ENCODE results near the gene IPO7. TPM values are rescaled to one million over a fixed set of nuclear protein-coding genes. Genes with fewer than 3 reads are reported as not detected.

IPO7 gene
- total RNA-seq, 2 experiments from 2014 or later: 155 to 181 TPM

DNA sequence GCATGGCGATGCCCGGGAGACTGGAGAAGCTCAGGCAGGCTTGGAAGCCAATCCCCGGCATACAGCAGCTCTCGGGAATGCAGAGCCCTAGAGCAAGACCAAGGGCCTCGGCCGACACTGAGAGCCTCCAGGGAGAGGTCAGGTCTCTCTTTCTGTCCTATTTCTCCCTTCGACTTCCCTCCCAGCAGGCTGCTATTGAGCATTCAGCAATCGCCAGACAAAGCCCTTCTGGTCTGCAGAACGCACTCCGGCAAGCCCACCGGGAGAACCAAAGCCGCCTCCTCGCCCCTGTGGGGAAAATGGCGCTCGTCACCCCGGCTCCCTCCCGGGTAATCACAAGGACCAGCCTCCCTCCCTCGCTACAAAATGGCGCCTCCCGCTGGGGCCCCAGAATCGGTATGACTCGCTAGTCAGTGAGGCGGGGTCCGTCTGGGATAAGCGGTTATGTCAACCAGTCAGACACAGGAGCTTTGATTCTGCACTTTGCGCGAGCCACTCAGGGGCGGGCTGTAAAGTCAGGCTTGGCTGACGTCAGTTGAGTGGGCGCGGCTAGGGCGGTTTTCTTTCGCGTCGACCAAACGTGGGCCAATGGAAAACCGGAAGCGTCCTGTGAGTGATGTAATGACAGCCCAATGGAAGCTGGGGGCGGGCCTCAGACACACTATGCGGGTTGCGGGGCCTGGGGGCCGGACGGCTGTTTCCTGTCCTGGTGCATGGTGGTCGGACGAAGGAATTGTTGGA lies 76.0 kb downstream of the IPO7 start, which contains the start of gene ZNF143:
Gene ZNF143 (plus strand): TSS at position 691 of the 741 bp plus-strand sequence. CDS start 10,297 bp downstream, outside the sequence.
- no peaks in the 10 kb centered on the region for H3K9me3 Mint-ChIP-seq (ENCODE audit: low read depth)

GRCh38 chr11:9461063-9461759 lies 76.8 kb downstream of the IPO7 start:
- intact Hi-C loops (cut with DNase I, micrococcal nuclease): loop anchor here (1.0 to 10.0 kb wide), 13 partner anchors 97 to 1348 kb away; partner anchors contain the start of genes ADM (in 1 of the 2), AKIP1 (in 1 of the 2), CTR9 (in 1 of the 2) and DENND5A (in 1 of the 2)
- POLR2A ChIA-PET: interaction anchor here (0.5 to 2.6 kb wide), 18 partner anchors 18 to 934 kb away, joined by 3 to 16 read pairs (median 4); partner anchors contain the start of genes IPO7 and WEE1
- H3K9me3 Mint-ChIP-seq (ENCODE audit: low read depth): no peaks in the 10 kb centered on the region

More for the DNA sequence above, 76.0 kb downstream of the IPO7 start, which contains the start of gene ZNF143:
- peaks cover 14% of the 10 kb centered on the region for H3K36me3 Mint-ChIP-seq (ENCODE audit: low read depth)
- ChIA-PET POLR2A (interaction anchor here (0.5 to 2.6 kb wide), 18 partner anchors 19 to 1348 kb away, joined by 3 to 16 read pairs (median 3); partner anchors contain the start of genes EIF4G2, IPO7 and WEE1), CTCF (interaction anchor here (0.7 to 1.9 kb wide), 9 partner anchors 11 to 294 kb away, joined by 3 to 6 read pairs (median 3); no protein-coding TSS in a partner anchor)
- H3K27me3 Mint-ChIP-seq: no peaks in the 10 kb centered on the region
- ATAC-seq: peak; percentile 93
- H3K4me3 Mint-ChIP-seq: peak within 1 kb of the TSS; percentile 93
- DNase-seq: peak; percentile 100
- intact Hi-C loops (cut with DNase I, micrococcal nuclease): loop anchor here (1.0 to 10.0 kb wide), 21 partner anchors 76 to 1348 kb away; partner anchors contain the start of genes AKIP1 (in 2 of the 2), IPO7 (in 2 of the 2), TMEM41B (in 2 of the 2) and WEE1 (in 2 of the 2)
- peak within 1 kb of the TSS; percentile 99 for H3K27ac Mint-ChIP-seq
- H3K4me1 Mint-ChIP-seq: peaks cover 24% of the 10 kb centered on the region

DNA sequence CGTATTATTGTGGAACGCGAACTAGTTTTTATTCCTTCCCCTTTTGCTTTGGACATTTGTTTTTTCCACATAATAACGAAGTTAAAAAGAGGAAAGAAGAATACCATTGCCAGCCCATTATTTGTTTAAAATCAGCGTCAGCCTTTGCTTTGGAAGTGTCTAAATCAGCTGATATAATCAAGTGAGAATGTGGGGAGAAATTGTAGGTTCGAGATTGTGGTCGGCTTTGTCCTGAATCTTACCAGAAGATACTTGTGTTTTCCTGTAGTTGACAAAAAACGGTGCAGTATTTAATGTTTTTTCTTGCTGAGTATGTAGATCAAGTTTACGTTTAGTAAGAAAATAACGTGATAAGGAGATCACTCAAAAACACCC lies 77.3 kb downstream of the IPO7 start:
- intact Hi-C loops (cut with DNase I, micrococcal nuclease): loop anchor here (1.0 to 10.0 kb wide), 13 partner anchors 97 to 1347 kb away; partner anchors contain the start of genes ADM (in 1 of the 2), AKIP1 (in 1 of the 2), CTR9 (in 1 of the 2) and DENND5A (in 1 of the 2)
- peaks cover 27% of the 10 kb centered on the region for H3K4me1 Mint-ChIP-seq
- no peaks in the 10 kb centered on the region for H3K9me3 Mint-ChIP-seq (ENCODE audit: low read depth)
- ChIA-PET POLR2A (interaction anchor here (0.6 to 2.6 kb wide), 6 partner anchors 29 to 198 kb away, joined by 3 to 15 read pairs (median 4); partner anchors contain the start of gene IPO7), CTCF (interaction anchor here (1.0 to 1.6 kb wide), 2 partner anchors 46 to 73 kb away, joined by 4 read pairs; no protein-coding TSS in a partner anchor)
- ATAC-seq (no peak), DNase-seq (no peak)
- peaks cover 14% of the 10 kb centered on the region for H3K36me3 Mint-ChIP-seq (ENCODE audit: low read depth)
- H3K27me3 Mint-ChIP-seq: no peaks in the 10 kb centered on the region
- H3K4me3 Mint-ChIP-seq: peak overlapping the region; percentile 93
- H3K27ac Mint-ChIP-seq: peak overlapping the region; percentile 91

More at GRCh38 chr11:9461063-9461759, 76.8 kb downstream of the IPO7 start:
- ATAC-seq (peak; percentile 45), DNase-seq (peak; percentile 85)
- peak overlapping the region; percentile 93 for H3K4me3 Mint-ChIP-seq
- H3K27me3 Mint-ChIP-seq: no peaks in the 10 kb centered on the region
- CTCF ChIA-PET: interaction anchor here (0.7 to 1.6 kb wide), 7 partner anchors 13 to 294 kb away, joined by 3 to 6 read pairs (median 4); no protein-coding TSS in a partner anchor
- H3K36me3 Mint-ChIP-seq (ENCODE audit: low read depth): peaks cover 14% of the 10 kb centered on the region
- peaks cover 24% of the 10 kb centered on the region for H3K4me1 Mint-ChIP-seq
- H3K27ac Mint-ChIP-seq: peak overlapping the region; percentile 99

- peaks cover 27% of the 10 kb centered on the region for H3K4me1 Mint-ChIP-seq
- DNase-seq (no peak), ATAC-seq (no peak)
- H3K4me3 Mint-ChIP-seq: peak overlapping the region; percentile 93
- no peaks in the 10 kb centered on the region for H3K9me3 Mint-ChIP-seq (ENCODE audit: low read depth)
- no peaks in the 10 kb centered on the region for H3K27me3 Mint-ChIP-seq
- ChIA-PET POLR2A (interaction anchor here (0.6 to 2.4 kb wide), 5 partner anchors 28 to 198 kb away, joined by 3 to 8 read pairs (median 3); no protein-coding TSS in a partner anchor), CTCF (interaction anchor here (1.6 kb wide), 1 partner anchor 72 kb away, joined by 4 read pairs; no protein-coding TSS in a partner anchor)
- intact Hi-C loops (cut with DNase I, micrococcal nuclease): loop anchor here (5.0 to 10.0 kb wide), 5 partner anchors 100 to 1293 kb away; partner anchors contain the start of genes ADM (in 1 of the 2), AKIP1 (in 1 of the 2), CTR9 (in 1 of the 2) and TMEM9B (in 1 of the 2)
- peaks cover 15% of the 10 kb centered on the region for H3K36me3 Mint-ChIP-seq (ENCODE audit: low read depth)
- peak overlapping the region; percentile 91 for H3K27ac Mint-ChIP-seq
Observed at GRCh38 chr11:9462172-9462799, 77.8 kb downstream of the IPO7 start.

- Mint-ChIP-seq H3K36me3 (ENCODE audit: low read depth) (peaks cover 18% of the 10 kb centered on the region), H3K4me3 (peak overlapping the region; percentile 93), H3K27me3 (no peaks in the 10 kb centered on the region), H3K4me1 (peaks cover 29% of the 10 kb centered on the region), H3K9me3 (ENCODE audit: low read depth) (no peaks in the 10 kb centered on the region), H3K27ac (peak overlapping the region; percentile 86)
- POLR2A ChIA-PET: no interaction called here
- ATAC-seq (no peak), DNase-seq (no peak)
- intact Hi-C loops (cut with DNase I, micrococcal nuclease): loop anchor here (5.0 to 10.0 kb wide), 5 partner anchors 101 to 1292 kb away; partner anchors contain the start of genes ADM (in 1 of the 2), AKIP1 (in 1 of the 2), CTR9 (in 1 of the 2) and TMEM9B (in 1 of the 2)
- CTCF ChIA-PET: interaction anchor here (1.6 kb wide), 1 partner anchor 72 kb away, joined by 4 read pairs; no protein-coding TSS in a partner anchor
Observed at GRCh38 chr11:9462806-9463537, 78.5 kb downstream of the IPO7 start.

GRCh38 chr11:9470765-9471164 lies 86.3 kb downstream of the IPO7 start:
- no peaks in the 10 kb centered on the region for H3K9me3 Mint-ChIP-seq (ENCODE audit: low read depth)
- intact Hi-C loops (cut with DNase I, micrococcal nuclease): no loop called here
- ATAC-seq: no peak
- peaks cover 22% of the 10 kb centered on the region for H3K36me3 Mint-ChIP-seq (ENCODE audit: low read depth)
- no peak for DNase-seq
- ChIA-PET CTCF (interaction anchor here (1.5 to 2.2 kb wide), 3 partner anchors 10 to 36 kb away, joined by 4 to 6 read pairs (median 4); no protein-coding TSS in a partner anchor), POLR2A (no interaction called here)
- peaks cover 6% of the 10 kb centered on the region for H3K4me1 Mint-ChIP-seq
- H3K27me3 Mint-ChIP-seq: no peaks in the 10 kb centered on the region
- H3K4me3 Mint-ChIP-seq: no peak overlapping the region
- H3K27ac Mint-ChIP-seq: peak overlapping the region; percentile 2

- no peak for DNase-seq
- H3K27ac Mint-ChIP-seq: no peak overlapping the region
- ChIA-PET CTCF (interaction anchor here (0.6 to 1.6 kb wide), 2 partner anchors 24 to 33 kb away, joined by 4 to 5 read pairs; no protein-coding TSS in a partner anchor), POLR2A (no interaction called here)
- no peak for ATAC-seq
- H3K36me3 Mint-ChIP-seq (ENCODE audit: low read depth): peaks cover 28% of the 10 kb centered on the region
- H3K4me3 Mint-ChIP-seq: no peak overlapping the region
- no peaks in the 10 kb centered on the region for H3K4me1 Mint-ChIP-seq
- H3K27me3 Mint-ChIP-seq: no peaks in the 10 kb centered on the region
- intact Hi-C loops (cut with DNase I, micrococcal nuclease): no loop called here
- no peaks in the 10 kb centered on the region for H3K9me3 Mint-ChIP-seq (ENCODE audit: low read depth)
Observed at GRCh38 chr11:9473408-9473807, 89.0 kb downstream of the IPO7 start.

- Mint-ChIP-seq H3K4me3 (no peak overlapping the region), H3K27ac (no peak overlapping the region), H3K4me1 (no peaks in the 10 kb centered on the region), H3K27me3 (no peaks in the 10 kb centered on the region), H3K36me3 (ENCODE audit: low read depth) (peaks cover 38% of the 10 kb centered on the region), H3K9me3 (ENCODE audit: low read depth) (no peaks in the 10 kb centered on the region)
- ChIA-PET POLR2A (no interaction called here), CTCF (interaction anchor here (0.5 to 1.6 kb wide), 4 partner anchors 10 to 197 kb away, joined by 3 to 11 read pairs (median 4); no protein-coding TSS in a partner anchor)
- DNase-seq (no peak), ATAC-seq (no peak)
- intact Hi-C loops (cut with DNase I, micrococcal nuclease): no loop called here
Observed at GRCh38 chr11:9479899-9480298, 95.4 kb downstream of the IPO7 start.

DNA sequence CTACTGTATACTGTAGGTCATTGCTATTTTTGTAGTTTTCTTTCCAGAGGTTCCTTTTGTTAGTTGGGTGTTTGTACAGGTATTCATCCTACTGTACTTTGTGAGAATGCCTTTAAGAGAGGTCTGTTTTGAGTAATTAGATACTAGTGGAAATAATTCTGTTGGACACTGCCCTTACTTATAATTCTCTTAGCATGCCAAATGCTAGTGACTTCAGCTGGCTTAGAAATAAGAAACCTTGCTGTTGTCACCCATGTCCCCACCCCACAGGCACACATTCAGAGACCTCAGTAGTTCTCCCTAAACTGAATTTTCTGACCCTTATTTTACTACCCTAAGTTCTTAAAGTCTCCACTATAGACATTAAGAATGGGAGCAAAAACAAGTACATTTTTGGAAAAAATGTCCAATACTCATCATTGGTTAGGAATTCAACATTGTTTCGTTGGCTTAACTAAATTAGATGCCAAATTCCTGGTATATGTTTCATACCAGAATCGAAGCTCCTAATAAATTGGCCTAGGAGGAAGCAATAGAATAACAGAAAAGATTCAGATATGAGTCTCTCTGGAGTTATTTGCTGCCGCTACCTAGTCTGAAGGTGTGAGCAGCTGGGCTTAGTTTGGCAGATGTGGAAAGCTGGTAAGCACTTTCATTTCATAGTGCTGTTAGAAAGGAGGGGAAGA lies 104.8 kb downstream of the IPO7 start:
- H3K27ac Mint-ChIP-seq: no peak overlapping the region
- H3K4me1 Mint-ChIP-seq: no peaks in the 10 kb centered on the region
- peaks cover 13% of the 10 kb centered on the region for H3K36me3 Mint-ChIP-seq (ENCODE audit: low read depth)
- no peaks in the 10 kb centered on the region for H3K9me3 Mint-ChIP-seq (ENCODE audit: low read depth)
- no peaks in the 10 kb centered on the region for H3K27me3 Mint-ChIP-seq
- ATAC-seq (no peak), DNase-seq (no peak)
- H3K4me3 Mint-ChIP-seq: no peak overlapping the region
- intact Hi-C loops (cut with DNase I, micrococcal nuclease): no loop called here
- ChIA-PET POLR2A (no interaction called here), CTCF (interaction anchor here (0.5 to 1.6 kb wide), 8 partner anchors 8 to 441 kb away, joined by 3 to 6 read pairs (median 3); no protein-coding TSS in a partner anchor)
